Transverse colon (tissue), 4 donors: Measurements from ENCODE around the gene KNDC1. TPM values are rescaled to one million over a fixed set of nuclear protein-coding genes. Genes with fewer than 3 reads are reported as not detected.

Source experiments
- DNase-seq: peaks from one replicate; pipeline ENCODE4 v3.0.0-alpha.2; 2019
- H3K27ac ChIP-seq, 4 donors: fragments of 200-600 bp; sonication (generic); 2 replicates each; pipeline ENCODE4 v1.5.1; 2016 to 2018; ENCODE audit warnings: inconsistent platforms in 4 of 4
- H3K27me3 ChIP-seq: fragments of 200-600 bp; sonication (generic); 2 replicates; pipeline ENCODE4 v1.5.1; 2017; ENCODE audit warnings: inconsistent platforms
- H3K36me3 ChIP-seq, 4 donors: fragments of 200-600 bp; sonication (generic); 2 replicates each; pipeline ENCODE4 v1.5.1; 2017 to 2019; ENCODE audit warnings: inconsistent platforms in 4 of 4
- H3K4me1 ChIP-seq, 4 donors: fragments of 200-600 bp; sonication (generic); 2 replicates each; pipeline ENCODE4 v1.5.1; 2017 to 2020; ENCODE audit warnings: inconsistent platforms in 4 of 4
- H3K4me3 ChIP-seq, 4 donors: fragments of 200-600 bp; sonication (generic); 1 replicate in 1 of 4; 2 replicates in 3 of 4; pipeline versions ENCODE4 v1.5.1 to v1.6.1; 2017 to 2019; ENCODE audit warnings: inconsistent platforms in 4 of 4
- H3K9me3 ChIP-seq, 2 donors: fragments of 200-600 bp; sonication (generic); 2 replicates each; pipeline ENCODE4 v1.5.1; 2017 to 2019; ENCODE audit warnings: inconsistent platforms in 2 of 2
- EP300 ChIP-seq: sonication (generic); formaldehyde crosslinking; IDR thresholded peaks from one replicate; pipeline ENCODE4 v1.6.1; 2017; ENCODE audit warnings: antibody characterized with exemption, low read depth
- POLR2A ChIP-seq: fragments of 450-650 bp; IDR thresholded peaks from one replicate; pipeline ENCODE4 v1.6.1; 2016; ENCODE audit warnings: antibody characterized with exemption, mild to moderate bottlenecking, moderate library complexity
- POLR2AphosphoS5 ChIP-seq, 3 donors: sonication (generic); formaldehyde crosslinking; IDR thresholded peaks; one replicate each; pipeline ENCODE4 v1.6.1; 2016; ENCODE audit warnings: antibody characterized with exemption in 3 of 3
- WGBS, 2 donors: methylation state at CpG; one replicate each; pipeline ENCODE4 v1.1.5; 2018; ENCODE audit warnings: low coverage in 1 of 2; 5-methylcytosine and 5-hydroxymethylcytosine counted together
- in situ Hi-C, 4 donors: fragments of 200-750 bp; cut with MboI; loops; one replicate each; pipeline versions ENCODE4 v1.15.0 to v1.15.1; 2017; ENCODE audit warnings: low sequenced_read_pairs in 3 of 4, low pct_ligation_motif_present in 1 of 4, low pct_unique_long_range_greater_than_20kb in 1 of 4
- intact Hi-C: fragments of 100-400 bp; cut with DNase I; formaldehyde crosslinking; loops from one replicate; pipeline ENCODE4 v1.15.1; 2023; ENCODE audit warnings: low total_unique reads
- total RNA-seq, 4 donors: library from RNA; depleted of rRNA; stranded (reverse); fragments of >200 nt; gene quantifications; one replicate each; pipeline ENCODE4 v1.1.0, GENCODE V29; 2016
- TF ChIP-seq, protein P1 (sequence below), 5 experiments: fragments of 200-600 bp in 3 of 5; fragments of 450-650 bp in 2 of 5; sonication (generic) in 3 of 5; IDR thresholded peaks; 1 replicate in 2 of 5; 2 replicates in 3 of 5; pipeline ENCODE4 v1.5.1; 2016 to 2017; ENCODE audit warnings: antibody characterized with exemption in 5 of 5, inconsistent platforms in 3 of 5, mild to moderate bottlenecking in 2 of 5, moderate library complexity in 1 of 5

The KNDC1 gene
- total RNA-seq, 4 donors from 2014 or later = 0.14 to 1.2 TPM; not detected in 2

- peaks cover 35 to 63% (median 51%) of the 10 kb centered on the region in 4 donors for H3K4me1 ChIP-seq
- TF ChIP-seq, protein P1, sequence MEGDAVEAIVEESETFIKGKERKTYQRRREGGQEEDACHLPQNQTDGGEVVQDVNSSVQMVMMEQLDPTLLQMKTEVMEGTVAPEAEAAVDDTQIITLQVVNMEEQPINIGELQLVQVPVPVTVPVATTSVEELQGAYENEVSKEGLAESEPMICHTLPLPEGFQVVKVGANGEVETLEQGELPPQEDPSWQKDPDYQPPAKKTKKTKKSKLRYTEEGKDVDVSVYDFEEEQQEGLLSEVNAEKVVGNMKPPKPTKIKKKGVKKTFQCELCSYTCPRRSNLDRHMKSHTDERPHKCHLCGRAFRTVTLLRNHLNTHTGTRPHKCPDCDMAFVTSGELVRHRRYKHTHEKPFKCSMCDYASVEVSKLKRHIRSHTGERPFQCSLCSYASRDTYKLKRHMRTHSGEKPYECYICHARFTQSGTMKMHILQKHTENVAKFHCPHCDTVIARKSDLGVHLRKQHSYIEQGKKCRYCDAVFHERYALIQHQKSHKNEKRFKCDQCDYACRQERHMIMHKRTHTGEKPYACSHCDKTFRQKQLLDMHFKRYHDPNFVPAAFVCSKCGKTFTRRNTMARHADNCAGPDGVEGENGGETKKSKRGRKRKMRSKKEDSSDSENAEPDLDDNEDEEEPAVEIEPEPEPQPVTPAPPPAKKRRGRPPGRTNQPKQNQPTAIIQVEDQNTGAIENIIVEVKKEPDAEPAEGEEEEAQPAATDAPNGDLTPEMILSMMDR (IDR thresholded peaks at IDR 0.05) = no peak
- TF ChIP-seq POLR2A = no peak
- no peak for TF ChIP-seq POLR2AphosphoS5 (IDR thresholded peaks at IDR 0.05)
- no peak for DNase-seq
- in situ Hi-C loops = no loop called here
- H3K9me3 ChIP-seq = no peaks in the 10 kb centered on the region
- peak overlapping the region; percentile 50 to 64 (median 61) for H3K27ac ChIP-seq
- H3K4me3 ChIP-seq = no peak overlapping the region
- 76% methylated on average over 12 of the region's 12 CpGs; no CpG with 5 or more reads in 1 of the 2 donors for WGBS, 2 donors
- no peaks in the 10 kb centered on the region for H3K27me3 ChIP-seq
- intact Hi-C loops = no loop called here
- H3K36me3 ChIP-seq = no peaks in the 10 kb centered on the region
Measured at GRCh38 chr10:133259602-133259989, 99.6 kb downstream of the KNDC1 start.

- Histone ChIP-seq H3K27ac (peak overlapping the region; percentile 92 to 98 (median 94)), H3K36me3 (no peaks in the 10 kb centered on the region), H3K27me3 (no peaks in the 10 kb centered on the region), H3K9me3 (no peaks in the 10 kb centered on the region), H3K4me1 (peaks cover 35 to 73% (median 53%) of the 10 kb centered on the region in 4 donors), H3K4me3 (peak overlapping the region; percentile 79 to 96 (median 84))
- TF ChIP-seq POLR2AphosphoS5 (IDR thresholded peaks at IDR 0.05) (peak in 1 of 3 donors; percentile 2), POLR2A (peak; percentile 45)
- TF ChIP-seq, protein P1 (IDR thresholded peaks at IDR 0.05) = no peak
- 36% methylated on average over 29 of the region's 50 CpGs; no CpG with 5 or more reads in 1 of the 2 donors for WGBS, 2 donors
- intact Hi-C loops (no loop called here), in situ Hi-C loops (loop anchor here in 1 of 4 donors (10.0 kb wide), 1 partner anchor 54 kb away; no protein-coding TSS in a partner anchor)
- peak; percentile 71 for DNase-seq
Measured at GRCh38 chr10:133260895-133261725, 101.1 kb downstream of the KNDC1 start.

GRCh38 chr10:133261726-133262325 lies 101.8 kb downstream of the KNDC1 start:
- no peaks in the 10 kb centered on the region for H3K9me3 ChIP-seq
- intact Hi-C loops (no loop called here), in situ Hi-C loops (loop anchor here in 1 of 4 donors (10.0 kb wide), 1 partner anchor 53 kb away; no protein-coding TSS in a partner anchor)
- H3K4me3 ChIP-seq = peak overlapping the region; percentile 79 to 96 (median 84)
- WGBS, 2 donors = 2% methylated on average over 48 of the region's 79 CpGs; no CpG with 5 or more reads in 1 of the 2 donors
- no peaks in the 10 kb centered on the region for H3K36me3 ChIP-seq
- peaks cover 35 to 73% (median 53%) of the 10 kb centered on the region in 4 donors for H3K4me1 ChIP-seq
- DNase-seq = peak; percentile 91
- no peaks in the 10 kb centered on the region for H3K27me3 ChIP-seq
- H3K27ac ChIP-seq = peak overlapping the region; percentile 92 to 98 (median 94)
- TF ChIP-seq, protein P1 (IDR thresholded peaks at IDR 0.05) = no peak
- no peak for TF ChIP-seq EP300
- peak in 2 of 3 donors; percentile 36 to 68 for TF ChIP-seq POLR2AphosphoS5 (IDR thresholded peaks at IDR 0.05)

- intact Hi-C loops = no loop called here
- Histone ChIP-seq H3K4me1 (peaks cover 29 to 65% (median 46%) of the 10 kb centered on the region in 4 donors), H3K27me3 (no peaks in the 10 kb centered on the region), H3K4me3 (no peak overlapping the region), H3K9me3 (no peaks in the 10 kb centered on the region), H3K36me3 (no peaks in the 10 kb centered on the region), H3K27ac (peak overlapping the region; percentile 13 to 94 (median 39))
- peak; percentile 32 for DNase-seq
- in situ Hi-C loops = loop anchor here in 1 of 4 donors (10.0 kb wide), 1 partner anchor 52 kb away; no protein-coding TSS in a partner anchor
- WGBS, 2 donors = 50% methylated on average over 14 of the region's 14 CpGs; no CpG with 5 or more reads in 1 of the 2 donors
- TF ChIP-seq, protein P1 (IDR thresholded peaks at IDR 0.05) = no peak
- TF ChIP-seq POLR2A (no peak), POLR2AphosphoS5 (IDR thresholded peaks at IDR 0.05) (no peak), EP300 (no peak)
Measured at GRCh38 chr10:133262696-133263095, 102.7 kb downstream of the KNDC1 start.
